Measurements from ENCODE around the gene FAM90A1.

DNA sequence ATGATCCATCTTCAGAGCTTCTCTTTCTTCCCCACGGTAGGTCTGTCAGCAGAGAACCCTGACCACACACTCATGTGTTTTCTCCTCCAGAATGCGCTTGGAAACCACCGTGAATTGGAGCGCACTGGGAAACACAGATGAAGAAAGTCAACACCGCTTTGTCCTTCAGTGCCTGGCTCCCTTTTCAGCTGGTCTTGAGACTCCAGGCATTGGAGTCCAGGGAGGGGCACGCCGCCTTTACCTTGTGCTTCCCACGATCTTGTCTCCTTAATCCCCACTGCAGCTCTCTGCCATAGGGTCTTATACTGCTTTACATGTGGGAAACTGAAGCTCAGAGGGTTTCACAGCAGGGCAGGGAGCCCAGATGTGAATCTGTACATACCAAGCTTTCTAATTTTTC lies 1.1 kb downstream of the FAM90A1 start:
- TF ChIP-seq, protein P1, sequence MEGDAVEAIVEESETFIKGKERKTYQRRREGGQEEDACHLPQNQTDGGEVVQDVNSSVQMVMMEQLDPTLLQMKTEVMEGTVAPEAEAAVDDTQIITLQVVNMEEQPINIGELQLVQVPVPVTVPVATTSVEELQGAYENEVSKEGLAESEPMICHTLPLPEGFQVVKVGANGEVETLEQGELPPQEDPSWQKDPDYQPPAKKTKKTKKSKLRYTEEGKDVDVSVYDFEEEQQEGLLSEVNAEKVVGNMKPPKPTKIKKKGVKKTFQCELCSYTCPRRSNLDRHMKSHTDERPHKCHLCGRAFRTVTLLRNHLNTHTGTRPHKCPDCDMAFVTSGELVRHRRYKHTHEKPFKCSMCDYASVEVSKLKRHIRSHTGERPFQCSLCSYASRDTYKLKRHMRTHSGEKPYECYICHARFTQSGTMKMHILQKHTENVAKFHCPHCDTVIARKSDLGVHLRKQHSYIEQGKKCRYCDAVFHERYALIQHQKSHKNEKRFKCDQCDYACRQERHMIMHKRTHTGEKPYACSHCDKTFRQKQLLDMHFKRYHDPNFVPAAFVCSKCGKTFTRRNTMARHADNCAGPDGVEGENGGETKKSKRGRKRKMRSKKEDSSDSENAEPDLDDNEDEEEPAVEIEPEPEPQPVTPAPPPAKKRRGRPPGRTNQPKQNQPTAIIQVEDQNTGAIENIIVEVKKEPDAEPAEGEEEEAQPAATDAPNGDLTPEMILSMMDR (IDR thresholded peaks at IDR 0.05) = no peak
- TF ChIP-seq EZH2 (IDR thresholded peaks at IDR 0.05; ENCODE audit: borderline replicate concordance, insufficient read depth, low read depth, low read length, poor library complexity, severe bottlenecking) = no peak

Measured in B cell (primary cell).